Occipital lobe (tissue), 2 donors: ENCODE measurements around the gene TRAF1. TPM values are rescaled to one million over a fixed set of nuclear protein-coding genes. Genes with fewer than 3 reads are reported as not detected.

Experiments
- DNase-seq: peaks from one replicate; lab custom pipeline; 2025; lab: John Stamatoyannopoulos, UW
- total RNA-seq: library from RNA; depleted of rRNA; stranded (reverse); fragments of >200 nt; gene quantifications from one replicate; pipeline ENCODE4 v1.2.3, GENCODE V29; 2014

TRAF1 gene
- total RNA-seq, 1 donor from 2014 or later: 2.5 TPM

DNA sequence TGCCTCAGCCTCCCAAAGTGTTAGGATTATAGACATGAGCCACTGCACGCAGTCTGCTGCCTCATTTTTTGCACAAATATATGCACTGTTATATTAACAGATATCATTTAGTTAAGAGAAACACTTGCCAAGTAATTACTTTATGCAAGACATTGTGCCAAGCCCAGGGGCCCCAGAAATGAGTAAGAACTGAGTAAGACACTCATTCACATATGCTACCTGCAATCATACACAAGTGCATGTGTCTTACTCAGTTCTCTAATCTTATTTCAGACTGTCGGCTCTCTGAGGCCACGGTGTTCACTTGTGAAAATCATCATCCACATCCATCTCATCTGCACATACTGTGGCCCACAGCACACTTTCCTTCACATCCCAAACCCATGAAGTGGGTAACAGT is 16.0 kb downstream of the TRAF1 start:
- no peak for DNase-seq

DNA sequence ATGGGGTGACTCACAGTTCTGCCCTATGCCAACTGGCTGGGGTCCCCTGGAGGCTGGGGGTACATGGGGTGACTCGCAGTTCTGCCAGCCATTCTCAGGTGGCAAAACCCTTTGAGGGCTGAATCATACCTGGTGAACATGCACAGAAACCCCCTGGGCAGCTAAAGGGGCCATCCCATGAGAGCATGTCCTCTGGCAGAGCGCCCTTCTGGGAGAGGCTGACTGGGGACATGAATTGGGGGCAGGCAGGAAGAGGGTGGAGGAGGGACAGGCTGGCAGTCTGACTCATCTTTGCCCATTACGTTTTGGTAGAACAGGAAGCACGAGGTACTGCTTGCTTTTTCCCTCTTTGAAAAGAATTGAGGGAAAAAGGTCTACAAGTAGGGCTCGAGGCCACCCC is 16.7 kb downstream of the TRAF1 start:
- no peak for DNase-seq

DNA sequence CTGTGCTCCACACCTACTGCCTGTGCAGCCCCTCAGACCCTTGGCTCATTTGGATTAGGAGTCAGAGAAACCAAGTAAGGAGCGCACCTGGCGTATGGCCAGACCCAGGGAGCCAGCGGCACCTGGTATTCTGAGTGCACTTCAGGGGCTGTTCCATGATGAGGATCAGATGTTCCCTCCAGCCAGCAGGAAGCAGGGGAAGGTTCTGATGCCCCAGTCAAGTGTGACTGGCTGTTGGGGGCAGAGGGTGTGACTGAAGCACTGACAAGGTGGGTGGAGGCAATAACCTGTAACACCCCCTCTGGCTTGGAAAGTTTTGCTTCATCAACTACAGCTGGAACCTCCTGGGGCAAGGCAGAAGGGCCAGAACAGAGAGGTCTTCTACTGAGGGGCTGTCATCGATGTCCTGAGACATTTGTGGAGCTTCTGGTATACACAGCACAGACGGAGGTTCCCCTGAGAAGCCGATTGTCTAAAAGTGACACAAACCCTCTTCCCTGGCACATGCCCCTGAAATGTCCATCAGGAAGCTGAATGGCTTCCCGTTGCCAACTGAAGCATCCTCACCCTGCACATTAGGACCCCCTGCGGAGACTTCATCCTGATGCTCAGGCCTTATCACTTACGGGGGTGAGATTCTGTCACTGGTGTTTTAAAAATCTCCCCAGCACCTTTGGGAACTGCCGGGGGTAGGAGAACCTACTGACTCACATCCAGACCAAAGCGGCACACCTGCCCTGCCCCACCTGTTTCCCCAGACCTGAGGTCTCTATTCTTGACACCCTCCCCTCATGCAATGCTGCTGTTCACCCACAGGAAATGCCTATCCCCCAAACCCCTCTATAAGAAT is 21.1 kb downstream of the TRAF1 start:
- no peak for DNase-seq

DNA sequence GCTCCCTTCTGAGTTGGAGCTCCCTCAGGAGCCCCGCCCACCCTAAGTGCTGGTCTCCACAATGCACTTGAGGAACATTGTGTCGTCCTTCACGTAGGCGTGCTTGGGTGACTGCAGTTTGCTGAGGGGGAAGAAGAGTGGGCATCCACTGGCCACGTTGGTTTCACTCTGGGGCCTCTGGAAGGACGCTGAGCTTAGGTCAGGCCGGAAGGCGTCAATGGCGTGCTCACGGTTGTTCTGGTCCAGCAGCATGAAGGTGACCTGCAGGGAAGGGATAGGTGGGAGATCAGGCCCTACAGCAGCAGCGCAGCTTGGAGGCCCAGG is 21.7 kb downstream of the TRAF1 start:
- DNase-seq: no peak

DNA sequence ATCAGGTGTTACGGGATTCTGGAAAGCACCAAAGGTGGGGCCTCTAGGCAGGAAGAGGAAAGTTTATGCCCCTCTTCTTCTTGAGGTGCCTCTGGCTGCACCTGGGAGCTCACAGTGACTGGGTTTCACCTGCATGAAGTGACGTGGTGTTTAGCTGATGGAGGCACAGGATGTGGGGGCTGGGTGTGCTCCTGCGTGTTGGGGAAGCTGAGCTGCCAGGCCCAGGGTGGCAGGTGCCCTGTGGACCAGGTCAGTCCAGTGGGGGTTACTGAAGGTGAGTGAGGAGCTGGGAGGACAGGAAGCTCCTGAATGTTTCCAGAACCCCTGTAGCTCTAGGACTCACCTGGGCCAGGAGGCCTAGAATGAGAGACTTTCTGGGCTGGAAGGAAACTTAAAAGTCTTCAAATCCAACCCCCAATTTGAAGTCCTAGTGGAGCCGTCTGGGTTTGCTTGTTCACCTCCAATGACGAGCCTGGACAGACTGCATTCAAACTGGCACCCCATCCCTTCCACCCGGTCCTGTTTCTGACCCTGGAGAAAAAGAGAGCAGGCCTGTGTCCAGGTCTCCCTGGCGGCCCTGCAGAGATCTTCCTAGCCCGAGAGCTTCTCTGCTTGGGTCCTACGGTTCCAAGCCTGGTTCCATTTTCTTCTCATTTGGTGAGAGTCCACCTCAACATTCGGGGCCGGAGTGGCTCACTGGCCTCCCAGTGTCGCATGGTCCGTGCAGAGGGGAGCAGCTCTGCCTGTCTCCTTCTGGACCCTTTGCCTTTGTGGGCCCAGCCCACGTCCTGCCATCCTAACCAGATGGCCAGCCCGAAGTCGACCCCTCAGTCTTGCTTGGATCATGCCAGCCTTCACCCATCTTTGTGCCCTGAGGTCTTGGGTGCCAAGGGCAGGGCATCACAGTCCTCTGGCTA is 22.3 kb downstream of the TRAF1 start:
- DNase-seq: no peak

DNA sequence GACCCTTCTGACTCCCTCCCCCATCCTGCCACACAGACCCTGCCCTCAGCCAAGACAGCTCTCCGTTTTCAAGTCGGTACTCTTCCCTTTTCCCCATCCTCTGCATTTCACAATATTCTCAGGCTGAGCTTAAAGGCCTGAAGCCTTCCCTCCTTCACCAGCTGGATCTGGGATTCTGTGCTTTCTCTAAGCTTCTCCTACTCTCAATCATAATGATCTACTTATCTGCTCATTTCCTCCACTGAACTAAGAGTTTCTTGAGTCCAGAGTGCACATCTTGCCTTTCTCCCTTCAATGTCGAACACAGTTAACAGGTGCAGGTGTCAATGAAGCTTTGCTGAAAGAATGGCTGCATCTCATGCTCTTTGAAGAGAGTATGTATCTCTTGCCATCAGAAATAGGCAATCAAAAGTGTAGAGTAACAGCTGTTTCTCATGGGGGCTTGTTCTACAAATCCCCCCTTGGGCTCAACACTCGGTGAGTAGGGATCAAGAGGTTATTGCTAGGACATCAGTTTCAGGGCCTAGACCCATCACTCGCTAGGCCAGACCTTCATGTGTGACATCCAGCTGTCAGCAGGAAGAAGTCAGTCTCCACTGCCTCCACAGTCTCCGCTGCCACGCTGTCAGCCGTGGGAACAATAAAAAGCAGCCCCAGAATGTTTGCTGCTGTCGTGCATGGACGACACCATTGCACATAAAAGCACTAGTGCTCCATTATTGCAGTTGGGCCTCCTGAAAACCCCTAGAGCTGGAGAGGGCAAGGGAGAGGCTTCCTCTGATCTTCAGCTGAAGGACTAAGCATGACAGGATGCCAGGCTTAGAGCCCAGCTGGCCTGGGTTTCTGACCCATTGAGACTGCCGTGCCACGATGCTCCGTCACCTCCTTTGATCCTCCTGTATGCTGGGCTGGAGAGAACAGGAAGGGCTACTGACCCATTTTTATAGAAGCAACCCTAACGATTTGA is 23.7 kb downstream of the TRAF1 start:
- DNase-seq: no peak

DNA sequence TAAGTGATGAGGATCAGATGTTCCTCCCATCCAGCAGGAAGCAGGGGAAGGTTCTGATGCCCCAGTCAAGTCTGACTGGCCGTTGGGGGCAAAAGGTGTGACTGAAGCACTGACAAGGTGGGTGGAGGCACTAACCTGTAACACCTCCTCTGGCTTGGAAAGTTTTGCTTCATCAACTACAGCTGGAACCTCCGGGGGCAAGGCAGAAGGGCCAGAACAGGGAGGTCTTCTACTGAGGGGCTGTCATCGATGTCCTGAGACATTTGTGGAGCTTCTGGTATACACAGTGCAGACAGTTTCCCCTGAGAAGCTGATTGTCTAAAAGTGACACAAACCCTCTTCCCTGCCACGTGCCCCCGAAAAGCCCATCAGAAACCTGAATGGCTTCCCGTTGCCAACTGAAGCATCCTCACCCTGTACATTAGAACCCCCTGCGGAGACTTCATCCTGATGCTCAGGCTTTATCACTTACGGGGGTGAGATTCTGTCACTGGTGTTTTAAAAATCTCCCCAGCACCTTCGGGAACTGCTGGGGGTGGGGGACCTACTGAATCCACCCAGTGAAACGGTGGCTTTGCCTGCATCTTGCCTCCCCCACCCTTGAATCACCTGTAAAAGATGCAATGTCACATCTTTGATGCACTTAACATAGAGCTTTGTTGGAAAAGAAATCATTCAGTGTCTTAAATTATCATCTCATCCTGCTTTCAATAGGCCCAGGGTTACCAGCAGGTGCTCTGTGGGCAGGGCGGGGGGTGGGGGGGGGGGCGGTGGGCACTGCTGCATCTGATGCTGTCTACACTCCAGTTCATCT is 24.6 kb downstream of the TRAF1 start:
- no peak for DNase-seq

DNA sequence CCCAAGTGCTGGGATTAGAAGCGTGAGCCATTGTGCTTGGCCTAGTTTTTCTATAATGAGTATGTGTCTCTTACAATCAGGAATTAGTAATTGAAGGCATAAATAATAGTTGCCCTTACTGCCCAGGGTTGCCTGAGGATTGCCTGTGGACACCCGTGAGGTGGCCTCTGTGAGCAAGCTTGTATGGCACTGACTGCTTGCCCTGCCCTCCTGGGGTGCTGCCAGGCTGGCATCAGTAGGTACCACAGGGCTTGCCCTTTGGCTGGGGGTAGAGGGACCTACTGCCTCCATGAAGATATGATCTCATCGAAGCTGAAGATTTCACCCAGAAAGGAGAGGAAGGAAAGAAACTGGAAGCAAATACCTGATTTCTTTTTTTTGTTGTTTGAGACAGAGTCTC is 25.8 kb downstream of the TRAF1 start:
- no peak for DNase-seq

DNA sequence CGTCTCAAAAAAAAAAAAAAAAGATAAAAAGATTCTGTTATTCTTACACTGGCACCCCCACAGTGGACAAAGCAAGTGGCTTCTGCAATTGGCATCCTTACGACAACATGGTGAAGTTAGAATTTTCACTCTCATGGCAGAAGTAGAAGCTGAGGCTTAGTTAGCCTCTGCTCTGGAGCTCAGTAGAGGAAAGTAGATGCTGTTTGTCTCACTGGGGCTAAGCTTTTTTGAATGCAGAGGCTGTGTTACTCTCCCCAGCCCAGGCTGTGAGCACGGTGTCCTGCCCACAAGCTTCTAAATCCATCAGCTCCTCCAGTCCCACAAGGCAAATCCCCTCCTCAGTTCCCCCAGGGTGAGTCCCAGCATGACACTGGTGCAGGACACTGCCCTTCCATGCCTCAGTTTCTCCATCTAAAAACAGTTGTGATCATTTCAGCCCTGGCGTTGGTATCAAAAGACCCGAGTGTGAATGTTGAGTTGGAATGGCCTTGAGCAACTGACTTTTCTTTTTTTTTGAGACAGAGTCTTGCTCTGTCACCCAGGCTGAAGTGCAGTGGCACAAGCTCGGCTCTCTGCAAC is 27.0 kb downstream of the TRAF1 start:
- no peak for DNase-seq

DNA sequence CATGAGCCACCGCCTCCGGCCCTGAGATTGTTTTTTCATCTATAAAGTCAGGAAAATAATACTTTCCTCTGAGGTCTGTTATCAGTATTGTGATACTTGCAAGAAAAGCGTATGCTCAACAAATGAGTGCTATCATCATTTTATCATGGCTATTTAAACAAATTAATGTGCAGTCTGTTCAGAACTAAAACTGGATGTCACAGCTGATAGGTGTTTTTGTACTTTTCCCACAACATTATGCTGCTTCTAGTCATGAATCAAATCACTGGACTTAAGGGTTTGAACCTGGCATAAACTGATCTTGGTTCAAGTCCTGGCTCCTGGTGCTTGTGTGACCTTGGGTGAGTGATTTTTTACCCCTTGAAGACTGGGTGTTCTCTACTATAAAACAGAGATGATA is 28.2 kb downstream of the TRAF1 start:
- DNase-seq: no peak

DNA sequence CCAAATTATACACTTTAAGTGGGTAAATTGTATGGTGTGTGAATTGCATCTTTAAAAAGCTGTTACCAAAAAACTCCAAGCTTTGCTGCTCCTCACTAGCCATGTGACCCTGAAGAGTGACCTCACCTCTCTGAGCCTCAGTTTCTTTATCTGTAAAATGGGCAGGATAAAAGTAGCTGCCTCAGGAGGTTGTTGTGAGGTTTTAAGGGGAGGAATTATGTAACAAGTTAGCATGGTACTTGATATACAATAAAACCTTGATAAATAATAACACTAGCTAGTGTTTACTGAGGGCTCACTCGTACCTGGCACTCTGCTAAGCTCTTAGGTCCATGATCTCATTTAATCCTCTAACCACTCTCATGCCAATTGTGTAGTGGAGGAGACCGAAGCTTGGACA is 30.6 kb downstream of the TRAF1 start:
- no peak for DNase-seq

DNA sequence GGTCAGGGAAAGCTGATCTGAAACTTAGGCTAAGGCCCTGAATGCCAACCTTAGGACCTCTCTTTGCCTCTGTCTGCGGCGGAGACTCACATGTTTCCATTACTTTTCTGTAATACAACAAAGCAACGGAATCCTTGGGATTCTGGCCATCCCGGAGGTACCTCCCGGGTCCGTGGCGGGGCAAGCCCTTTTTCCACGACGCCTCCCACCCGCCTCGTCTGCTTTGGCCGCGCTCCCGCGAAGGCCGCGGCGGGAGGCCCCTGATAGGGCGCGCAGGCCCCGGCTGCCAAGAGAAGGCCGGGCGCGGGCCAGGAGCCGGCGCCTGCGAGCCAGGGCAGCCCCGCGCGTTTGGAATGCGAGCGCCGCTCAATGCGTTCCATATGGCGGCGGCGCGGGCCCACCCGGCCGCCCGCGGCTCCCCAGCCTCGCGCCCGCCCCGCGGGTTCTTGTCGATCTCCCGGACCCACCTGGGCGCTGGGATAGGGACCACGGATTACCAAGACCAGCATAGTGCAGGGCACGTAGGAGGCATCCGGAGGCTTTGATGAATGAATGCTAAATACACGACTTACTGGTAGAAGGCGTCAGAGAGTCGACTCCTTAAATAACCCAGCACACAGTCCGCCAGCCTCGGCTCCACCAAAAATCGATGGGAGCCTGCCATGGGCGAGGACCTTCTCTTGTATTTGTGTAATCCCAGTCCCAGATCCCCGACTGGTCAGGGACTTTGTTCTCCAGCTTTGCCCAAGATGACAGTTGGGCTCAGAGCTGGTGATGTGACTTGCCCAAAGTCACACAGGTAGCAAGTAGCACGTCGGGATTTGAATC is 32.1 kb downstream of the TRAF1 start:
- DNase-seq: no peak

DNA sequence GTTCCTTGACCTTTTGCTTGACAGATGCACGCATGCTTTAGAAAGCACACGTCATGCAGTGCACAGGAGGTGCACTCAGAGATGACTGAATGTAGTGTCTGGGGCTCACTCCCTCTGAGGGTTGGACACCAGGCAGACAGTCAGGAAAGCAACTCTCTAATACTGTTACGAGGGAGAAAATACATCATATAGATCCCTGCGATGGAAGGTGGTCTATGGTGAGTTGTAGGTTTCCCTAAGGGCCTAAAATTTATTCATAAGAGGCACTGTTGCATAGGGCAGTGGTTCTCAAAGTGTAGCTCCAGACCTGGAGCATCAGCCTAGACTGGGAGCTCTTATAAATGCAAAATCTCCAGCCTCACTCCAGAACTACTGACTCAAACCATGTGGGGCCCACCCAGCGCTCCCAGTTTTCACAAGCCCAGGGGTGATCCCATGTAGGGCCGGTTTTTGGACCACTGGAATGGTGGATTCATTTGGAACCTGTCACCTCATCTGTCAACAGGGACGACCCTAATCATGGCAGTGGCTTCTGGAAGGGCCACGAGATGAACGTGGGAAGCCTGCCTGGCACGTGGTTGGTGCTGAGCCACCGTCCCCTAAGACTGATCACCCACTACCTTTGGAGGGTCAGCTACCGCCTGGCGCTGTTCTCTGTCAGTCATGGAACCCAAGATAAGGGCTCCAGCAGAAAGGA is 32.8 kb downstream of the TRAF1 start:
- DNase-seq: no peak

DNA sequence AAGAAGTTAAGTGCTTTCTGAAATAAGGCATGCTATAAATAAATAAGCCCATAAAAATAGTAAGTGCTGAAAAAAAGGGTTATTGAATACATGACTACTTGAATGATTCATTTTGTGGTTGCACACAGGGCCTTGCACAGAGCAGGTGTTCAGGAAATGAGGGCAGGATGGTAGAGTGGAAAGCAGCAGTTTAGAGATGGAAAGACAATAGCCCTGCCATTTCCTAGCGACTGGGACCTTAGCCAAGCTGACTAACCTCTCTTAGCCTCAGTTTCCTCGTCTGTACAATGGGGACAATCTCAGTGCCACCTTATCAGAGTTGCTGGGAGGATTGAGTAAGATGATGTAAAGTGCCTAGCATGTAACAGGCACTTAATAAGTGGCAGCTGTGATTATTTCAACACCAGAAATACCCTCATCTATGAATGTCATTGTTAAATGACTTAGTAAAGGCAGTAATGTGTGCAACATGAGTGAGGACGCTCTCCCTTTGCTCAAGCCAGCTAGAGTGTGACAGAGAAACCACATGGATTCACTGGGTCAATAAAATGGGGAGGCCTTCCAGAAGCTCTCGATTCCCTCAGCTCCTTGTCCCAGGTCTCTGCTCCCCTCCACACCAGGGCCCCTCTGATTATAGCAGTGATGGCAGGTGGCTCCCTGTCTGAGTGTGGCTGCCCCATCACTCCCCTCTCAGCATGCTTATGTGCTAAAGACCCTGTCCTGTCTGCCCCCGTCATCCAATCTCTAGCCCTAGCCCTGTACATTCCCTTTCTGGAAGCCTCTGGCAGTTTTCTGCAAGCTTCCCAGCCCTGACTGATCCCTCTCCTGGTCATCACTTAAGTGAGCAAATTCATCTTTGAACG is 33.6 kb downstream of the TRAF1 start:
- no peak for DNase-seq

DNA sequence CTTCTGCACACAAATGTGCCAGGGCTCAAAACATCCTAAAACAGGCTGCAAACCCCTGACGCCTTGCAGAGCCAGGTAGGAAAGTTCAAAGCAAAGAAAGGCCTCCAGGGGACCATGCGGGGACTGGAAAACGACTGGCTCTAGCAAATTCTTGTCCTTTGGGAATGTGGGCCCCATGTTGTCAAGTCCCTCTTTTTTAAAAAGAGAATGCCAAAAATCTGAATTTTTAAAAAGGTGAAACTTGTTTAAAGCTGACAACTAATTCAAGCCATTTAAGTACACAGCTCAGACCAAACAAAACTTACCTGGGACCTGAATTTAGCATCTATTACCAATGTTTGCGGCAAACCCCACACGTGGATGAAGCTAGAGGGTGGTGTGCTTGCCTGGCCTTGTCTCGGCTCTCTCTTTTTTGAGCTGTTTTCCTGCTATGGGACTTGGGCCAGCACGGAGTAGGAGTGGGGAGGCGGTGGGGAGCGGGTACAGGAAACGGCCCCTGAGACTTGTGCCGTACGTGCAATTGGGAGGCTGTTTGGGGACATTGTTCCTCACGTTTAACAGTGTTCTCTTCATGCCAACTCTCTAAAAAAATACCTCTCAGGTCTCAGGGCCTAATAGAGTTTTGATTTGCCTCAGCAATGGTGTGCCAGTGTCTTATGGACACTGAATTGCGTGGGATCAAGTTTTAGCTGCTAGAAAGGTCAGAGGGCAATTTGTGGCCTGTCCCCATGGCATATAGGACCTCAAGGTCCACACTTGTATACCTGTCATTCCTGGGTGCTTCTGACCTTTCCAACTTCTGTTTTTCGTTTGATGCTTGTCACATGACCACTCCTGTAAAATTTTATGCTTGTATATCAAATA is 34.5 kb downstream of the TRAF1 start:
- no peak for DNase-seq

DNA sequence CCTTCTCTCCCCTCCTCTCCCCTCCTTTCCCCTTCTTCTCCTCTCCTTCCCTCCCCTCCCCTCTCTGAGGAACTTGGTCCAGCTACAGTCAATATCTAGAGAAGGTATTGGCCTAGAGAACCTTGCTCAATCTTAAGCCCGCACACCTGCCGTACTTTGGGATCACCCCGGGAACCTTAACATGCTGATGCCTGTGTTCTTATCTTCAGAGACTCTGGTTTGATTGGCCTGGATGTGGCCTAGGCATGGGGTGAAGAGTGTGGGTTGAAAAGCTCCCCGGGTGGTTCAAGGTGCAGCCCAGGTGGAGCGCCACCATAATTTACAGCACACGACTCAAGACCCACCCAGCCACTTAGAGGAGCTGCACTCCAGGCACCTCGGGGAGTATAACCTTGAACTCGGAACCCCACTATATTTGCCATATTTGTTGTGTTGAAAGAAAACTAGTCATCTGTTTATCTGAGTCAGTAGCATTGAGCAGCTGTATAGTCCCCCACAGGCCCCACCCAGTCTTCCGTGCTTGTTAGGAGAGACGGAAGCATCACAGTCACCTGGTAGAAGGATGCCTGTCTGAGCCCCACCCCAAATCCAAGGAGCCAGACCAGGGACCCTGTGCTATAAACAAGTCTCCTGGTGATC is 35.2 kb downstream of the TRAF1 start:
- DNase-seq: no peak
